Endothelial cell of umbilical vein (primary cell): ENCODE measurements around the gene IFT88.

Experiments used
- CTCF ChIP-seq, 2 donors: IDR thresholded peaks; 1 replicate in 1 of 2; 2 replicates in 1 of 2; pipeline ENCODE4 v1.5.1; 2011; ENCODE audit warnings: low read length in 2 of 2, mild to moderate bottlenecking in 2 of 2, moderate library complexity in 2 of 2, control low read depth in 1 of 2, inconsistent platforms in 1 of 2, low read depth in 1 of 2; ENCODE audit not compliant: insufficient read depth in 1 of 2; ENCODE audit errors: extremely low read depth in 1 of 2
- FOS ChIP-seq: IDR thresholded peaks from 2 replicates; pipeline ENCODE4 v1.6.1; 2011; ENCODE audit warnings: mild to moderate bottlenecking, low read length, moderate library complexity, borderline replicate concordance; ENCODE audit not compliant: insufficient read depth
- GATA2 ChIP-seq: IDR thresholded peaks from 2 replicates; pipeline ENCODE4 v1.7.0; 2011; ENCODE audit warnings: low read depth, mild to moderate bottlenecking, moderate library complexity, mixed read lengths, low read length; ENCODE audit not compliant: insufficient read length, insufficient read depth
- MYC ChIP-seq: IDR thresholded peaks from one replicate; pipeline ENCODE4 v1.6.1; 2011; ENCODE audit warnings: mild to moderate bottlenecking, low read depth, low read length
- POLR2A ChIP-seq: IDR thresholded peaks from 2 replicates; pipeline ENCODE4 v1.6.1; 2012; ENCODE audit warnings: low read depth, mild to moderate bottlenecking, control low read depth, low read length

DNA sequence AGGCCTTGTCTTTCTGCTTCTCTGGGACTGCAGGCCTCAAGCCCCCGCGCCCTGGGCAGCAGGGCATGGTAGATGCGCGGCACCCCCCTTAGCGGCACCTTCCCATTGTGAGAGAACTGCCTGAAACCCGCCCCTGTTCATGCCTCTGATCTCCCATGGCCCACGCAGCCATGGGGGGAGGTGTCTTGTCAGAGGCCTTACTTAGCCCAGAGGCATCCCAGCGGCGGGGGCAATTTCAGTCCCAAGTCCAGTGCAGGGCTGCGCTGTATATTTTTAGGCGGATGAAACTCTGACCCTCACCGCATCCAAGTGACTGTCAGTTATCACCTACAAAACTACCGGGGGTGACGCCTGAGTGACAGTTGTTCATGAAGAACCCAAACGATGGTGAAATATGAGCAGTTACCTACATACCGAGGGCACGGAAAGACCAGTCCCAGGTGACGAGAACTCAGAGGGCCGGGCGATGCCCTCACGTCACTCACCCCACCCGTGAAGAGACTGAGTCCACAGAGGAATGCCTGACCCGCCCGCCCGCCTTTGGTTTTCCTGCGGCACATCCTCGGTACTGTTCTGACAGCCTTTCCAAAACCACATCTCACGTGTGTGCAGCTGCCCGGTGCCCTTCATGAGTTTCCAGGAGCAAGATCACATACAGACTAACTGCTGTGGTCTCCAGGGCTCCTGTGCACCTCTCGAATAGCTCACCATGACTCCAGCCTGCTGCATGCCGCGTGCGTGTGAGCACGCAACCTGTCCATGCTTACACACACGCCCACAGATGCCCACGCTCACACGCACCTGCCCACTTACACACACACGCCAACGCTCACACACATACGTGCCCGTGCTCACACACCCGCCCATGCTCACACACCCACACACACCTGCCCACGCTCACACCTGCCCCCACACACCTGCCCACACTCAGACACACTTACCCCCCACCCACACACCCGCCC, 150.9 kb downstream of the IFT88 start:
- TF ChIP-seq FOS (no peak), MYC (no peak), GATA2 (no peak), CTCF (IDR thresholded peaks at IDR 0.05; ENCODE audit: extremely low read depth in 1 of 2, insufficient read depth in 1 of 2, low read depth in 1 of 2, low read length in 2 of 2) (no peak), POLR2A (no peak)
